OCI-M2 (cell line): ENCODE measurements around the gene PLEKHF1.

Experiments used
- DNase-seq: peaks from one replicate; lab custom pipeline; 2025; ENCODE audit not compliant: unreplicated experiment; lab: John Stamatoyannopoulos, UW

Gene PLEKHF1

GRCh38 chr19:29724746-29725145 is 59.5 kb downstream of the PLEKHF1 start:
- DNase-seq = no peak
